Neuron (in vitro differentiated cells): ENCODE data around the gene PDE4D.
"Not testable (repeated sequence)": the region's sequence is repeated elsewhere in the genome, so short reads cannot be mapped to it uniquely, and the experiment has no call there.

Experiments
- H2AFZ ChIP-seq: one replicate; pipeline ENCODE4 v1.6.1; 2013; ENCODE audit warnings: low read depth, mild to moderate bottlenecking, inconsistent platforms, low read length, moderate library complexity
- H3K27me3 ChIP-seq: one replicate; pipeline ENCODE4 v1.6.1; 2013; ENCODE audit warnings: low read length; ENCODE audit not compliant: insufficient read depth
- H3K36me3 ChIP-seq: one replicate; pipeline ENCODE4 v1.6.1; 2013; ENCODE audit warnings: low read length; ENCODE audit not compliant: insufficient read depth
- H3K4me1 ChIP-seq: one replicate; pipeline ENCODE4 v1.6.1; 2013; ENCODE audit warnings: low read length; ENCODE audit not compliant: insufficient read depth
- H3K4me3 ChIP-seq: 2 replicates; pipeline ENCODE4 v1.5.1; 2013; ENCODE audit warnings: mild to moderate bottlenecking, low read length, moderate library complexity
- H3K9me3 ChIP-seq: one replicate; pipeline ENCODE4 v1.6.1; 2013; ENCODE audit warnings: low read length

PDE4D gene

DNA sequence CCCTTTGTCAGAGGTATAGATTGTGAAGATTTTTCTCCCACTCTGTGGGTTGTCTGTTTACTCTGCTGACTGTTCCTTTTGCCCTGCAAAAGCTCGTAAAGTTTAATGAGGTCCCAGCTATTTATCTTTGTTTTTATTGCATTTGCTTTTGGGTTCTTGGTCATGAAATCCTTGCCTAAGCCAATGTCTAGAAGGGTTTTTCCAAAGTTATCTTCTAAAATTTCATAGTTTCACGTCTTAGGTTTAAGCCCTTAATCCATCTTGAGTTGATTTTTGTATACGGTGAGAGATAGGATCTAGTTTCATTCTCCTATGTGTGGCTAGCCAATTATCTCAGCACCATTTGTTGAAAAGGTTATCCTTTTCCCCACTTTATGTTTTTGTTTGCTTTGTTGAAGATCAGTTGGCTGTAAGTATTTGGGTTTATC lies 590.2 kb downstream of the PDE4D start:
- not testable (repeated sequence) for H3K4me1 ChIP-seq, H3K27me3 ChIP-seq, H2AFZ ChIP-seq, H3K4me3 ChIP-seq, H3K9me3 ChIP-seq, H3K36me3 ChIP-seq

- not testable (repeated sequence) for H3K4me1 ChIP-seq, H3K9me3 ChIP-seq, H3K4me3 ChIP-seq, H2AFZ ChIP-seq, H3K27me3 ChIP-seq, H3K36me3 ChIP-seq
Observed at GRCh38 chr5:59302509-59302908, 591.0 kb downstream of the PDE4D start.

DNA sequence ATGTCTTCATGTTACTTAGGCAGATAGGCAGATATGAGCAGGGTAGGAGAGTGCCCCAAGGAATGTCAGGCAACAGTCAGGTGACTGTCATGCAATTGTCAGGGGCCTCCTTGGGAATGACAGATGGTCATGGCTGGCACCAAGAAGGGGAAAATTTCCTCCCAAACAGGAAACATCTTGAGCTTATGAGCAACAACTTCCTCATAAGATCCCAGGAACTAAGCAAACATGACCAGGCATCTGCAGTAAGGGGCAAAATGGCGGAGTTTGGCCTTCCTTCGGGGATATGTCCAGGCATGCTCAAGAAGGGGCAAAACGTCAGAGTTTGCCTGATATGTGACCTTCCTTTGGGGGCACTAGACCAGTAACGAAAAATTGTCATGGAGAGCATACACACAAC lies 591.8 kb downstream of the PDE4D start:
- no peaks in the 10 kb centered on the region for H3K36me3 ChIP-seq
- no peaks in the 10 kb centered on the region for H3K4me1 ChIP-seq
- H3K9me3 ChIP-seq = no peaks in the 10 kb centered on the region
- no peak overlapping the region for H2AFZ ChIP-seq
- no peaks in the 10 kb centered on the region for H3K27me3 ChIP-seq
- H3K4me3 ChIP-seq = no peak overlapping the region

GRCh38 chr5:59300930-59301329 lies 592.6 kb downstream of the PDE4D start:
- Histone ChIP-seq H3K4me3 (no peak overlapping the region), H3K9me3 (no peaks in the 10 kb centered on the region), H3K4me1 (no peaks in the 10 kb centered on the region), H3K27me3 (no peaks in the 10 kb centered on the region), H2AFZ (no peak overlapping the region), H3K36me3 (no peaks in the 10 kb centered on the region)

DNA sequence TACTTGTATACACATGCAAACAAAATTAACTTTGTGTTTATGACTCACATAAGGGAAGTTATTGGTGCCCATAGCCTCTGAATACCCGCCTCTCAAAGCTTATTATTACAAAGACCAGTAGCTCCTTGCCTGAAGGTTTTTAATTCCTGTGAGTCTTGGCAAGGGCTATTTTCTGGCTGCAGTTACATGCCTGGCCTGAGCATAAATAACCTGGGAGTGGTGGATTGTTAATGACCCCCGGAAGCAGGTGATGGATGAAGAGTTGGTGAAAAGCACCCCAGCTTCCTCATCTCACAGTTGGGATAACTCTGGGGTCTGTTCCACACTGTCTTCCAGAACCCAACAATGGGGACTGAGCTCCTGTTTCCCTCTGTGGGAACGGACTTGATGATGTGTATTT lies 594.5 kb downstream of the PDE4D start:
- Histone ChIP-seq H3K27me3 (no peaks in the 10 kb centered on the region), H2AFZ (no peak overlapping the region), H3K36me3 (no peaks in the 10 kb centered on the region), H3K9me3 (no peaks in the 10 kb centered on the region), H3K4me3 (no peak overlapping the region), H3K4me1 (no peaks in the 10 kb centered on the region)

- H2AFZ ChIP-seq = no peak overlapping the region
- H3K4me3 ChIP-seq = no peak overlapping the region
- H3K27me3 ChIP-seq = no peaks in the 10 kb centered on the region
Observed at GRCh38 chr5:59296317-59297264, 596.9 kb downstream of the PDE4D start.

DNA sequence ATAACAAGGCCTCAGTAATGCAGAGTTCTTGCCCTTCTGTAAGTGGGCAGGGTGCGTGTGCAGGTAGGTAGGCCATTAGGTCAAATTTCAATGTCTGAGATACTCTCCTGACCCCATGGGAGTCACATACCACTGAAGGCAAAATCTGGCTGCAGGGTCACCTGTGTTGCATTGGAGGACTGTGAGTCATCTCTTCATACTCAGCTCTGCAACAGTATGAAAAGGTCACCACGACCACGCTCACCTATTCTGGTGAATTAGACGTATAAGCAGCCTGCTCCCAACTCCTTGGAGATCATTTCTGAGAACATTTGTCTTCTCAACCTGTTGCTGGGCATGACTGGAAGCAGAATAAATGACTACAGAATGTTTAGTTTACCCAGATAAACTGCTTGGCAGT lies 599.8 kb downstream of the PDE4D start:
- no peaks in the 10 kb centered on the region for H3K9me3 ChIP-seq
- no peaks in the 10 kb centered on the region for H3K36me3 ChIP-seq
- H2AFZ ChIP-seq = no peak overlapping the region
- no peaks in the 10 kb centered on the region for H3K27me3 ChIP-seq
- no peaks in the 10 kb centered on the region for H3K4me1 ChIP-seq
- no peak overlapping the region for H3K4me3 ChIP-seq

More at GRCh38 chr5:59296317-59297264, 596.9 kb downstream of the PDE4D start:
- H3K4me1 ChIP-seq = no peaks in the 10 kb centered on the region
- no peaks in the 10 kb centered on the region for H3K9me3 ChIP-seq
- H3K36me3 ChIP-seq = no peaks in the 10 kb centered on the region

GRCh38 chr5:59291941-59292340 lies 601.6 kb downstream of the PDE4D start:
- no peaks in the 10 kb centered on the region for H3K36me3 ChIP-seq

DNA sequence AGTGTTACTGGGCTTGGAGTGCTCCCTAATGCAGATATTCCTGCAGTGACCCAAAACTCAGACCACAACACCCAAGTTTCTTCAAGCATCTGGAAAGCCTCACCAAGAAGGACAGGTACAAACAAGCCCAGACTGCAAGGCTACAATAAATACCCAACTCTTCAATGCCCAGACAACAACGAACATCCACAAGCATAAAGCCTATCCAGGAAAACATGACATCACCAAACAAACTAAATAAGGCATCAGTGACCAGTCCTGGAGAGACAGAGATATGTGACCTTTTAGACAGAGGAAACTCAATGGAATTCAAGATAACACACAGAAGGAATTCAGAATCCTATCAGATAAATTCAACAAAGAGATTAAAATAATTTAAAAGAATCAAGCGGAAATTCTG lies 605.6 kb downstream of the PDE4D start:
- Histone ChIP-seq H3K4me3 (no peak overlapping the region), H2AFZ (no peak overlapping the region), H3K9me3 (no peaks in the 10 kb centered on the region), H3K27me3 (no peaks in the 10 kb centered on the region), H3K36me3 (no peaks in the 10 kb centered on the region), H3K4me1 (no peaks in the 10 kb centered on the region)

More at GRCh38 chr5:59291941-59292340, 601.6 kb downstream of the PDE4D start:
- Histone ChIP-seq H2AFZ (no peak overlapping the region), H3K4me1 (no peaks in the 10 kb centered on the region), H3K4me3 (no peak overlapping the region), H3K9me3 (no peaks in the 10 kb centered on the region), H3K27me3 (no peaks in the 10 kb centered on the region)

DNA sequence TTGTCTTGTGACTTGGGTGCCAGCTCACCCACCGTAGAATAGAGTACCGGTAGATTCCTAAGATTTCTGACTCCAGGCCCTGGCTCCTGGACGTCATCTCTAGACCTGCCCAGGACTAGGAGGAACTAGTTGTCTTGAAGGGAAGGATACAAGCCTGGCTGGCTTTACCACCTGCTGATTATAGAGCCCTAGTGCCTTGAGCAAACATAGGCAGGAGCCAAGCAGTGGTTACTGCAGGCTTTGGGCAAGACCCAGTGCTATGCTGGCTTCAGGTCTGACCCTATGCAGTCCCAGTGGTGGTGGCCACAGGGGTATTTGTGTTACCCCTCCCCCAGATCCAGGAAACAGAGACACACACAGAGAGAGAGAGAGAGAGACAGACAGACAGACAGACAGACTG lies 606.2 kb downstream of the PDE4D start:
- Histone ChIP-seq H3K36me3 (no peaks in the 10 kb centered on the region), H3K9me3 (no peaks in the 10 kb centered on the region), H2AFZ (no peak overlapping the region), H3K27me3 (no peaks in the 10 kb centered on the region), H3K4me3 (no peak overlapping the region), H3K4me1 (no peaks in the 10 kb centered on the region)

DNA sequence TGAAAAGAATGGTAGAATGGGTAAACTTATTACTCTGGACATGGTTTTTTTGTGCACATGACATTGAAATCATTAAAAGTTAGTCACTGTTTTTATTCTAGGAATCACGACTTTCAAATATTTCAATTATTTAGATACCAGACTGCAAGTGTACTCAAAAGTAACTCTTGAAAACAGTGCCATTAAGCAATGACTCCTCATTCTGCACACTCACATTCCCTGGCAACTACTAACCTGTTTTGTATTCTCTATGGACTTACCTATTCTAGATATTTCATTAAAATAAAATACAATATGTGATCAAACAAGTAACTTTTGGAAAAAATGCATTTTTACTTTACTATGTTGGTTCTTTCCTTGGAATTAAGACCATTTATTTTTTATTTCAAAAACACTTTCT lies 607.0 kb downstream of the PDE4D start:
- H2AFZ ChIP-seq = no peak overlapping the region
- H3K4me3 ChIP-seq = no peak overlapping the region
- H3K4me1 ChIP-seq = no peaks in the 10 kb centered on the region
- no peaks in the 10 kb centered on the region for H3K27me3 ChIP-seq
- no peaks in the 10 kb centered on the region for H3K9me3 ChIP-seq
- H3K36me3 ChIP-seq = no peaks in the 10 kb centered on the region

- H3K4me1 ChIP-seq = no peaks in the 10 kb centered on the region
Observed at GRCh38 chr5:59285300-59286016, 608.1 kb downstream of the PDE4D start.

GRCh38 chr5:59282726-59283125 lies 610.8 kb downstream of the PDE4D start:
- Histone ChIP-seq H3K4me3 (no peak overlapping the region), H3K4me1 (no peaks in the 10 kb centered on the region), H3K27me3 (no peaks in the 10 kb centered on the region), H3K36me3 (no peaks in the 10 kb centered on the region), H3K9me3 (no peaks in the 10 kb centered on the region), H2AFZ (no peak overlapping the region)

More at GRCh38 chr5:59285300-59286016, 608.1 kb downstream of the PDE4D start:
- Histone ChIP-seq H3K27me3 (no peaks in the 10 kb centered on the region), H3K36me3 (no peaks in the 10 kb centered on the region), H3K9me3 (no peaks in the 10 kb centered on the region), H2AFZ (no peak overlapping the region), H3K4me3 (no peak overlapping the region)
